Measurements from ENCODE around the gene ATP5F1E. TPM values are rescaled to one million over a fixed set of nuclear protein-coding genes. Genes with fewer than 3 reads are reported as not detected.

The ATP5F1E gene
- total RNA-seq, 6 experiments from 2014 or later = 75.0 to 91.4 (median 84.4) TPM

DNA sequence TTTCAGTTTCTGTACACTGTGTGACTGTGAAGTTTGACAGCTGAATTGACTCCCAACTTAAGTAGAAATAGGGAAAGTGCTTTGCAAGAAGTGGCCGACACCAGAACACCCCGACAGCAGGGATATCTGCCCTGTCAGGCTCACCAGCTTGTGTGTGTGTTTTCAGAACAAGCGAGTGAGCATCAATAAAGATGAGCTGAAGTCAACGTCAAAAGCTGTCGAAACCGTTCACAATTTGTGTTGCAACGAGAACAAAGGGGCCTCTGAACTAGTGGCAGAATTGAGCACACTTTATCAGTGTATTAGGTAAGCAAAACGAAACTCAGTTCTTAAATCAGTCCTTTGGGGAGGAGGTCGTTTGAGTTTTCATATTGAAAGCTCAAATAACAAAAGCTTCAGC lies 40.4 kb downstream of the ATP5F1E start:
- Mint-ChIP-seq H3K36me3 (ENCODE audit: low read depth) (peaks cover 54% of the 10 kb centered on the region), H3K4me1 (ENCODE audit: low read depth) (no peaks in the 10 kb centered on the region), H3K9me3 (no peaks in the 10 kb centered on the region), H3K27ac (peak overlapping the region; percentile 38; the same call in 1 of the 2 replicates), H3K27me3 (ENCODE audit: insufficient read depth) (peaks cover 5% of the 10 kb centered on the region), H3K4me3 (no peak overlapping the region)
- no peak for DNase-seq
- TF ChIP-seq, protein P1, sequence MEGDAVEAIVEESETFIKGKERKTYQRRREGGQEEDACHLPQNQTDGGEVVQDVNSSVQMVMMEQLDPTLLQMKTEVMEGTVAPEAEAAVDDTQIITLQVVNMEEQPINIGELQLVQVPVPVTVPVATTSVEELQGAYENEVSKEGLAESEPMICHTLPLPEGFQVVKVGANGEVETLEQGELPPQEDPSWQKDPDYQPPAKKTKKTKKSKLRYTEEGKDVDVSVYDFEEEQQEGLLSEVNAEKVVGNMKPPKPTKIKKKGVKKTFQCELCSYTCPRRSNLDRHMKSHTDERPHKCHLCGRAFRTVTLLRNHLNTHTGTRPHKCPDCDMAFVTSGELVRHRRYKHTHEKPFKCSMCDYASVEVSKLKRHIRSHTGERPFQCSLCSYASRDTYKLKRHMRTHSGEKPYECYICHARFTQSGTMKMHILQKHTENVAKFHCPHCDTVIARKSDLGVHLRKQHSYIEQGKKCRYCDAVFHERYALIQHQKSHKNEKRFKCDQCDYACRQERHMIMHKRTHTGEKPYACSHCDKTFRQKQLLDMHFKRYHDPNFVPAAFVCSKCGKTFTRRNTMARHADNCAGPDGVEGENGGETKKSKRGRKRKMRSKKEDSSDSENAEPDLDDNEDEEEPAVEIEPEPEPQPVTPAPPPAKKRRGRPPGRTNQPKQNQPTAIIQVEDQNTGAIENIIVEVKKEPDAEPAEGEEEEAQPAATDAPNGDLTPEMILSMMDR (IDR thresholded peaks at IDR 0.05) = no peak

DNA sequence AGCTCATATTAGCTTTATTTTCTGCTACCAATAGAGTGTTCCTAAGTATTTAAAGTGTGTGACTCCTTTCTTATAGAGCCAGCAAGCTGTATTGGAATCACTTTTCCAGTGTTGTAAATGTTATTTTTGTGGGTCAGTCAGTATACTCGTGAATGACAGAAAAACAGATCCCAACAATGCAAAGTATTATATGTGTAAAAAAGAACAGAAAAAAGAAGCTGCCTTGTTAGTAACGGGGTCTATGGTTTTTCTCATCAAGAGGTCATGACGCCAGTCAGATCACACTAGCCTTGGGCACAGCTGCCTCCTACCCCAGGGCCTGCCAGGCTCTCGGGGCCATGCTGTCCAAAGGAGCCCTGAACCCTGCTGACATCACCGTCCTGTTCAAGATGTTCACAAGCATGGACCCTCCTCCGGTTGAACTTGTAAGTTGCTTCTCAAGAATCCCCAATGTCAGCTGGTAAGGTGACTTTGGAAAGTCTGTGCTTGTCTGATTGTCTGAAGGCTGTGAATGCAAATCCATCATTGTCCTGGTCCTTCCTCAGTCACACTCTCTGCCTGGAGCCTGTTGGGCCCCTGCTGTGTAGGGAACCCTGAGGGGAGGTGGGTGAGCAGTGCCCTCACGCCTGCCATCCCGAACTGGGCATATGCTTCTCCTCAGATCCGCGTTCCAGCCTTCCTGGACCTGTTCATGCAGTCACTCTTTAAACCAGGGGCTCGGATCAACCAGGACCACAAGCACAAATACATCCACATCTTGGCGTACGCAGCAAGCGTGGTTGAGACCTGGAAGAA lies 41.3 kb downstream of the ATP5F1E start:
- TF ChIP-seq, protein P1 (IDR thresholded peaks at IDR 0.05) = no peak
- Mint-ChIP-seq H3K9me3 (no peaks in the 10 kb centered on the region), H3K27me3 (ENCODE audit: insufficient read depth) (peaks cover 5% of the 10 kb centered on the region), H3K36me3 (ENCODE audit: low read depth) (peaks cover 48% of the 10 kb centered on the region), H3K27ac (no peak overlapping the region), H3K4me3 (no peak overlapping the region), H3K4me1 (ENCODE audit: low read depth) (no peaks in the 10 kb centered on the region)
- DNase-seq = no peak

DNA sequence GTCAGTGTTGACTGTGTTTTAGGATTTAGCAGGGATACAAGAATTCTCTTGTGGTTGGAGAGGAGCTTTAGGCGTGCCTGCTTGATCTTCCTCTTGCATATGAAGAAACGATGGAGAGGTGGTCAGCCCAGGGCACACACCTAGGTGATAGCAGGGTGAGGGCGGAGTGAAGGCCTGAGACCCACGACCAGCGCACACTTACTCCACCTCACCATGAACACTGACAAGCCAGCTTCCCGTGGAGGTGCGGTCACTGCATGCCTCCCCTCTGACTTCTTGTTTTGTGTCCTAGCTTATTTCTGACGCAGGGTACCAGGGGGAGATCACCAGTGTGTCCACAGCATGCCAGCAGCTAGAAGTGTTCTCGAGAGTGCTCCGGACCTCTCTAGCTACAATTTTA lies 42.9 kb downstream of the ATP5F1E start:
- peaks cover 6% of the 10 kb centered on the region for H3K4me1 Mint-ChIP-seq (ENCODE audit: low read depth)
- TF ChIP-seq, protein P1 (IDR thresholded peaks at IDR 0.05) = no peak
- H3K27ac Mint-ChIP-seq = no peak overlapping the region
- H3K27me3 Mint-ChIP-seq (ENCODE audit: insufficient read depth) = no peaks in the 10 kb centered on the region; the same call in none of the 2 replicates
- DNase-seq = no peak
- peaks cover 45% of the 10 kb centered on the region for H3K36me3 Mint-ChIP-seq (ENCODE audit: low read depth)
- no peak overlapping the region for H3K4me3 Mint-ChIP-seq
- no peaks in the 10 kb centered on the region for H3K9me3 Mint-ChIP-seq

DNA sequence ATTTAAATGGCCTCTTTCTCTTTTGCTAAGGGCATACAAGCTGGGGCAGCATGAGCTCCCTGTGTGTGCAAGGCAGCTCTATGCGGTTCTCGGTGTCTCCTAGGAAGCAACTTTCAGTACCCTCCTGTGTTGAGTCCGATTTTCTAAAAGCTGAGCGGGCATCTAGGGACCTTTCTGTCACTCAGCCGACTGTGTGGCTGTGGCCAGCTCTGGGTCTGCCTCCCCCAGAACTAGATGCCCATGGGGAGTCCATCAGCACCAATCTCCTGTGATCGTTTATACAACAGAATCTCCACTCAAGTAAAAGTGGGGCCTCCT lies 43.6 kb downstream of the ATP5F1E start:
- no peak overlapping the region for H3K4me3 Mint-ChIP-seq
- no peak for DNase-seq
- peaks cover 13% of the 10 kb centered on the region for H3K4me1 Mint-ChIP-seq (ENCODE audit: low read depth)
- H3K27me3 Mint-ChIP-seq (ENCODE audit: insufficient read depth) = no peaks in the 10 kb centered on the region; the same call in none of the 2 replicates
- H3K9me3 Mint-ChIP-seq = no peaks in the 10 kb centered on the region
- TF ChIP-seq, protein P1 (IDR thresholded peaks at IDR 0.05) = no peak
- peaks cover 39% of the 10 kb centered on the region for H3K36me3 Mint-ChIP-seq (ENCODE audit: low read depth)
- no peak overlapping the region for H3K27ac Mint-ChIP-seq

DNA sequence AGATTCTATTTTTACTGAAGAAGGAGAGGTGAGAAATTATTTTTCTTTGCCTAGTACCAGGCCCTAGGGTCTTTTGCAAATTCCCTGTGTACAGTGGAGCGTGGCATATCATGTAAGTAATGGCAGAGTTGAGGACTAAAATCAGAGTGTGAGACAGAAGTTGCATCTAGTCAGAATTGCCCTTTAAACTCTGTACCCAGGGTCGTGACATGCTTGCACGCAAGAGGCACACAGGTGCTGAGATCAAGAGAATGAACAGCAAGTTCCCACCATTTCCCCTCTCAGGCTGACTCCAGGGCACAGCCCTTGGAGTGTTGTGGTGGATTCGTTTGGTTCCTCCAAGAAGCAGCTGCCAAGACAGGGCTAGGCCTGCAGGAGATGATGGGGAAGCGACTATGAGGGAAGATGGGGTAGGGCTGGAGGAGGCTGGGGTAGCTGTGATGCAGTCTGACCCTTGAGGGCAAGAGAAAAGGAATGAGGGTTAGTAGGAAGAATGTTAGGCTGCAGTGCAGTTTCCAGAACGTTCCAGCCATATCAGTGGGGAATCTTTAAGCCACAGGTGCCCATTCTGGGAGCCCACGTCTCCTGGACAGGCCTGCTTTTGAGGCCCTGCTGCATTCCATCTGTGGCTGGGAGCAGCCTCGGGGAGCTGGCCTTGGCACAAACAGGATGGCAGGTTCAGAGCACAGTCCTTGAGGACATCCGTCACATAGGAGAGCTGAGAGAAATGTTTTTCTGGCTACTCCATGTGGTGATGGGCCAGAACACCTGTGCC lies 44.2 kb downstream of the ATP5F1E start:
- Mint-ChIP-seq H3K4me3 (no peak overlapping the region), H3K27ac (no peak overlapping the region), H3K36me3 (ENCODE audit: low read depth) (peaks cover 39% of the 10 kb centered on the region), H3K27me3 (ENCODE audit: insufficient read depth) (no peaks in the 10 kb centered on the region; the same call in none of the 2 replicates), H3K4me1 (ENCODE audit: low read depth) (peaks cover 14% of the 10 kb centered on the region), H3K9me3 (no peaks in the 10 kb centered on the region)
- TF ChIP-seq, protein P1 (IDR thresholded peaks at IDR 0.05) = no peak
- DNase-seq = no peak
